WERI-Rb-1 (cell line): ENCODE results near the gene TSC1.

Experiments used
- DNase-seq: peaks from one replicate; pipeline ENCODE4 v3.0.0-alpha.2; 2020
- H3K27ac ChIP-seq: fragments of 250-450 bp; sonication (Bioruptor Pico); 2 replicates; pipeline ENCODE4 v1.5.1; 2020; ENCODE audit warnings: mild to moderate bottlenecking, moderate library complexity
- H3K27me3 ChIP-seq: fragments of 250-450 bp; sonication (Bioruptor Pico); 2 replicates; pipeline ENCODE4 v1.5.1; 2021; ENCODE audit warnings: mild to moderate bottlenecking, low read depth, moderate library complexity; ENCODE audit not compliant: insufficient read depth, severe bottlenecking
- H3K36me3 ChIP-seq: fragments of 250-450 bp; sonication (Bioruptor Pico); 2 replicates; pipeline ENCODE4 v1.5.1; 2020; ENCODE audit warnings: mild to moderate bottlenecking, moderate library complexity
- H3K4me3 ChIP-seq: 2 replicates; pipeline ENCODE4 v1.5.1; 2011; ENCODE audit warnings: low read depth, mild to moderate bottlenecking, control low read depth, low read length
- H3K9me3 ChIP-seq: fragments of 250-450 bp; sonication (Bioruptor Pico); 2 replicates; pipeline ENCODE4 v1.5.1; 2021; ENCODE audit warnings: mild to moderate bottlenecking, moderate library complexity; ENCODE audit not compliant: severe bottlenecking
- CTCF ChIP-seq: IDR thresholded peaks from 2 replicates; pipeline ENCODE4 v1.5.1; 2011; ENCODE audit warnings: low read depth, mild to moderate bottlenecking, control low read depth, inconsistent platforms, low read length

The TSC1 gene

GRCh38 chr9:132989414-132989996 lies 45.1 kb upstream of the TSC1 start:
- H3K9me3 ChIP-seq, result no peaks in the 10 kb centered on the region
- no peak overlapping the region for H3K27ac ChIP-seq
- DNase-seq, result no peak
- TF ChIP-seq CTCF, result no peak
- no peaks in the 10 kb centered on the region for H3K36me3 ChIP-seq
- H3K27me3 ChIP-seq, result no peaks in the 10 kb centered on the region
- no peak overlapping the region for H3K4me3 ChIP-seq

GRCh38 chr9:132989014-132989310 lies 44.5 kb upstream of the TSC1 start:
- no peak for DNase-seq
- no peak overlapping the region for H3K4me3 ChIP-seq
- H3K27ac ChIP-seq, result no peak overlapping the region
- no peaks in the 10 kb centered on the region for H3K36me3 ChIP-seq
- TF ChIP-seq CTCF, result no peak
- no peaks in the 10 kb centered on the region for H3K27me3 ChIP-seq
- H3K9me3 ChIP-seq, result no peaks in the 10 kb centered on the region

GRCh38 chr9:132988244-132989013 lies 44.0 kb upstream of the TSC1 start:
- TF ChIP-seq CTCF, result no peak
- H3K27ac ChIP-seq, result no peak overlapping the region
- no peak for DNase-seq
- H3K4me3 ChIP-seq, result no peak overlapping the region
- no peaks in the 10 kb centered on the region for H3K9me3 ChIP-seq
- H3K36me3 ChIP-seq, result no peaks in the 10 kb centered on the region
- no peaks in the 10 kb centered on the region for H3K27me3 ChIP-seq

GRCh38 chr9:132986640-132987620 lies 42.5 kb upstream of the TSC1 start:
- Histone ChIP-seq H3K36me3 (no peaks in the 10 kb centered on the region), H3K9me3 (no peaks in the 10 kb centered on the region), H3K4me3 (no peak overlapping the region), H3K27me3 (no peaks in the 10 kb centered on the region), H3K27ac (no peak overlapping the region)
- DNase-seq, result no peak
- TF ChIP-seq CTCF, result no peak

- Histone ChIP-seq H3K9me3 (no peaks in the 10 kb centered on the region), H3K27me3 (no peaks in the 10 kb centered on the region), H3K36me3 (no peaks in the 10 kb centered on the region), H3K4me3 (no peak overlapping the region), H3K27ac (no peak overlapping the region)
- TF ChIP-seq CTCF, result no peak
- no peak for DNase-seq
Observed at GRCh38 chr9:132986114-132986513, 41.7 kb upstream of the TSC1 start.
